ACC112 (cell line): ENCODE results near the gene IGF2BP2.
A peak's percentile ranks its signal among the peaks of the same experiment; 100 is the strongest.
"Not testable (repeated sequence)": the region's sequence is repeated elsewhere in the genome, so short reads cannot be mapped to it uniquely, and the experiment has no call there.

Experiments used
- H2AFZ ChIP-seq: fragments of 200-600 bp; sonication (generic); one replicate; pipeline ENCODE4 v1.6.0; 2017; ENCODE audit warnings: antibody characterized with exemption, low read length; ENCODE audit not compliant: unreplicated experiment
- H3K27ac ChIP-seq: fragments of 200-600 bp; sonication (generic); 2 replicates; pipeline ENCODE4 v1.5.1; 2014; ENCODE audit warnings: low read depth, mild to moderate bottlenecking, antibody characterized with exemption, low read length, moderate library complexity
- H3K27me3 ChIP-seq: fragments of 200-600 bp; sonication (generic); 2 replicates; pipeline ENCODE4 v1.6.1; 2014; ENCODE audit warnings: mild to moderate bottlenecking, antibody characterized with exemption, low read length, moderate library complexity, mixed read lengths; ENCODE audit not compliant: insufficient read depth
- H3K36me3 ChIP-seq: fragments of 200-600 bp; sonication (generic); 2 replicates; pipeline ENCODE4 v1.6.1; 2016; ENCODE audit warnings: mild to moderate bottlenecking, antibody characterized with exemption, low read length, moderate library complexity, mixed read lengths; ENCODE audit not compliant: insufficient read depth
- H3K4me1 ChIP-seq: fragments of 200-600 bp; sonication (generic); one replicate; pipeline ENCODE4 v1.6.1; 2016; ENCODE audit warnings: low read length, mixed read lengths; ENCODE audit not compliant: insufficient read depth, unreplicated experiment, control insufficient read depth
- H3K4me3 ChIP-seq: fragments of 200-600 bp; sonication (generic); 2 replicates; pipeline ENCODE4 v1.5.1; 2014; ENCODE audit warnings: mild to moderate bottlenecking, low read depth, low read length
- H3K79me2 ChIP-seq: fragments of 200-600 bp; sonication (generic); one replicate; pipeline ENCODE4 v1.6.0; 2016; ENCODE audit warnings: low read length; ENCODE audit not compliant: control insufficient read depth, unreplicated experiment, insufficient read depth

Gene IGF2BP2

DNA sequence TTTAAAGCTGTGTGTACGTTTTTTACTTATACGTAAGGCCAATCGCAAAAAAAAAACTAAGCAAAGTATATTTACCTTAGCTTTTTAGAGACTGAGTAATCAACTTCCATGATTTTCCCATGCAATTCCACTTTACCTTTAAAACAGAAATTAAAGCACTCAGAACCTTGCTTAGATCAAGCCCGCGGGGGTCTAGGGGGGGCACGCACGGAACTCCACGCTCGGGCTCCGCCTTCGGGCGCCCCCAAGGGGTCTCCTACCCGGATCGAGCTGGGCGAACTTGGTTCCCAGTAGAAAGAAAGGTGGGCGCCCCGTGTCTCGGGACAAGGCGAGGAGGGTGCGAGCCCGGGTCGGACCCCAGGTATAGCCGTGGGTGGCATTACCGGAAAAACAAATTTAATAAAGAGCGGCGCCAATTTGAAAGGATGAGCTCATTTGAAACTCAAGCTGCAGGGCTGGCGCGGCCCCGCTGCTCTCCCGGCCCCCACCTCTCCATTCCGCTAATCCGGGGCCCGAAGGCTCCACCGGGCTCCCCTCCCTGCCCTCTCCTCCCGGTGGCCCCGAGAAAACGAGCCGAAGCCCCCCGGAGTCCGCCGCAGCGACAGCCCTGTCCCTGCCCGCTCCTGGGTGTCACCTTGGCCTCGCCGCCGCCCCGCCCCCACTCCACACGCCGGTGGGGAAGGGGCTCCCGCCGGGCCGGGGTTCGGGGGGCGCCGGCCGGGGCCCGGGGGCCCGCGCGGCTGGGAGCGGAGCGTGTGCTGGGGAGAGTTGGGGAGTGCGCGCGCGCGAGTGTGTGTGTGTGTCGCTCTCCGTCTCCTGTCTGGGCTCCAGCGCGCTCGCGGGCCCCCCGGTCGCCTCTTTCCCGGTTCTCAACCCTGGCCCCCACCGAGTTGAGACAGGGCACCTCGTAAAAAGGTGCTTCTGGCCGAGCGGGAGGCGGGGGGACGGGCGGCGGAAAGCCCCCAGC is 1.5 kb downstream of the IGF2BP2 start:
- H3K4me3 ChIP-seq, result peak overlapping the region; percentile 96
- peak overlapping the region; percentile 65 for H2AFZ ChIP-seq
- H3K4me1 ChIP-seq, result peaks cover 32% of the 10 kb centered on the region
- H3K27ac ChIP-seq, result peak overlapping the region; percentile 94
- H3K27me3 ChIP-seq, result no peaks in the 10 kb centered on the region
- H3K36me3 ChIP-seq, result peaks cover 5% of the 10 kb centered on the region
- peaks cover 83% of the 10 kb centered on the region for H3K79me2 ChIP-seq

DNA sequence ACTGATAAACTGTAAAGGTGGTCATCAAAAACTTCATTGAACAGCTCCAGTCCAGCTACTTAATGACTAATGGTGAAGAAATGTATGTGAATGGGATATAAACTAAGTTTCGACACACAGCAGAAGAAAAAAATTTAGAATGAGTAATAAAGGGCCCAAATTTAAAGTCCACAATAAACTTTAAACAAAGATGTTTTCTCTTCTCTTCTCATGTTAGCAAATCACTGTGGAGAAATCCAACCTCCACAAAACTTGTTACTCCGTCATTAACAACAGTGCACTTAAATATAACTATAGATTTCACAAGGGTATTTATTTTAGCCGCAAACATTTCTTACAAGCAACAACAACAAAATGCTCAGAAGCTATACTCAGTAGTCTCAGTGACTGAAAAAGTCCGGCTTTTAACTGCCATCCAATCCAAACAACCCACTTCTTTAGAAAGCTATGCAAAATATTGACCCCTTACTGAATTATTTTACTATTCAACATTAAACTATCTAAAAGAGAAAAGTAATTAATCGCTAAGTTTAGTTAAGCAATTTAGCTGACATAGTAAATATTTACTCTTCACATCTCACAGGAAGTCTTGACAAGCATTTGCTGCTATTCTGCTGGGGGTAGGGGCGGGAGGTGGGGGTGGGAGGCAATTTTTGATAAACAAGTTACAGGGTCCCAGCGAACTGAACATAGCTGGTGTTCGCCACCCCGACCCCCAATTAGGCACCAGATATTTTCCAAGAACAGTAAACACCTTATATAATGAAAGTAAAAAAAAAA is 2.4 kb downstream of the IGF2BP2 start:
- Histone ChIP-seq H2AFZ (no peak overlapping the region), H3K4me1 (peaks cover 39% of the 10 kb centered on the region), H3K27me3 (no peaks in the 10 kb centered on the region), H3K36me3 (peaks cover 3% of the 10 kb centered on the region), H3K4me3 (peak overlapping the region; percentile 96), H3K79me2 (peaks cover 92% of the 10 kb centered on the region), H3K27ac (peak overlapping the region; percentile 94)

DNA sequence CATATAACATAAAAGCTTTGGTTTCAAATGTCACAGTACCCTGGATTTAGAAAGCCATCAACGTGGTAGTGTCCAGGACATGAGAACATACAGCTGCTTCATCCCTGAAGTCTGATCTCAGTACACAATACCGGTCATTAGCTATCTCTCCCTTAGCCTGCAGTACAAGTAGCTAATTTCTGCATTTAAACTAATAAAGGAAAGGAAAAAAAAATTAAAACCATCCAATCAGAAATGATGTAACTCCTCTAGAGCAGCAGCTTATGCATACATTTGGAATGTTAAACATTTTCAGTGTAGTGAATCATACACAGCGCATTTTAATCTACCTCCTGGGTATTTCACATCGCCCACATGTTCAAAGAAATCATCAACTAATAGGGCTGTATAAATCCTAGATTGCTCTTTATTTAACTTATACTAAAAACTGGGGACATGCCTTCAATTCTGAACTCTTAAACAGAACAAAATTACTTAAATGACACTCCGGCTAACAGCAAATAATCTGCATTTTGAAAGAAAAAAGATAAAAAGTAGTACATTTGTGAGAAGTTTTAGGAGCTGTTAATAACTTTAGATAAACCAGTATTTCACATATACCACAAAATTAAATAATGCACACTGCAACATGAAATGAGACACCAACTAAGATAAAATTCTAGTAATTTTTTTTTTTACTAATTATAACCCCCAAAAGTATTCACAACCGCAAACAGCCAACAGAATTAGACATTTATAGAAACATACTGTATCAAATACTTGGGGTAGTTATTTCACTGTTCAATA is 3.7 kb downstream of the IGF2BP2 start:
- H3K4me3 ChIP-seq, result peak overlapping the region; percentile 96
- H2AFZ ChIP-seq, result no peak overlapping the region
- no peaks in the 10 kb centered on the region for H3K27me3 ChIP-seq
- no peaks in the 10 kb centered on the region for H3K36me3 ChIP-seq
- H3K4me1 ChIP-seq, result peaks cover 47% of the 10 kb centered on the region
- peaks cover 93% of the 10 kb centered on the region for H3K79me2 ChIP-seq
- peak overlapping the region; percentile 94 for H3K27ac ChIP-seq

DNA sequence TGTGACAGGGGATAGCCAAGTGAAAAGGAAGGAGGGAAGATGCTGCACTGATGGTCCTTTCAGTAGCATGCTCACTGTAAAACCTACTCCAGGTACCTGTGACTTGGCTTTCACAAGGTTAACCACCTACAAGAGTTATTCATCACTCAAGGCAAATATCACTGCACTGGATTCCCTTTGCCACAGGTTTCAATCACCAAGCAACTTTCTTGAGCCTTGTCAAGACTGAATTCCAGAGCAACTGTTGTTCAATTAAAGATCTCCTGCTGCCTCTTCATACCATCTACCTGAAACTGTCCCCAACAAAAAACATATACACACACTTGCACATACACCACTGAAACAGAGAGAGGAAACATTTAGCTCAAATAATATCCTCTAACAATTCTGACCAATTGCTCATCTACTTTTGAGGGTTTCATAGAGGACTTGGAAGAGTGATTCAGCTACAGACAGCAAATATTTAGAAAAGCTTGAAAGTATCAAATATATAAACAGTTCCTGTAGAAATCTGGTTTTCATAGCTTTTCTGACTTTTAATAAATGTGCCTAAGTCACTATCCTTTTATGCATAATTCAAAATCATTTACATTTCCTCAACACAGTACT is 6.5 kb downstream of the IGF2BP2 start:
- H3K79me2 ChIP-seq, result peaks cover 99% of the 10 kb centered on the region
- H3K27ac ChIP-seq, result no peak overlapping the region
- H3K4me3 ChIP-seq, result peak overlapping the region; percentile 96
- no peak overlapping the region for H2AFZ ChIP-seq
- no peaks in the 10 kb centered on the region for H3K27me3 ChIP-seq
- H3K4me1 ChIP-seq, result peaks cover 73% of the 10 kb centered on the region
- H3K36me3 ChIP-seq, result no peaks in the 10 kb centered on the region

DNA sequence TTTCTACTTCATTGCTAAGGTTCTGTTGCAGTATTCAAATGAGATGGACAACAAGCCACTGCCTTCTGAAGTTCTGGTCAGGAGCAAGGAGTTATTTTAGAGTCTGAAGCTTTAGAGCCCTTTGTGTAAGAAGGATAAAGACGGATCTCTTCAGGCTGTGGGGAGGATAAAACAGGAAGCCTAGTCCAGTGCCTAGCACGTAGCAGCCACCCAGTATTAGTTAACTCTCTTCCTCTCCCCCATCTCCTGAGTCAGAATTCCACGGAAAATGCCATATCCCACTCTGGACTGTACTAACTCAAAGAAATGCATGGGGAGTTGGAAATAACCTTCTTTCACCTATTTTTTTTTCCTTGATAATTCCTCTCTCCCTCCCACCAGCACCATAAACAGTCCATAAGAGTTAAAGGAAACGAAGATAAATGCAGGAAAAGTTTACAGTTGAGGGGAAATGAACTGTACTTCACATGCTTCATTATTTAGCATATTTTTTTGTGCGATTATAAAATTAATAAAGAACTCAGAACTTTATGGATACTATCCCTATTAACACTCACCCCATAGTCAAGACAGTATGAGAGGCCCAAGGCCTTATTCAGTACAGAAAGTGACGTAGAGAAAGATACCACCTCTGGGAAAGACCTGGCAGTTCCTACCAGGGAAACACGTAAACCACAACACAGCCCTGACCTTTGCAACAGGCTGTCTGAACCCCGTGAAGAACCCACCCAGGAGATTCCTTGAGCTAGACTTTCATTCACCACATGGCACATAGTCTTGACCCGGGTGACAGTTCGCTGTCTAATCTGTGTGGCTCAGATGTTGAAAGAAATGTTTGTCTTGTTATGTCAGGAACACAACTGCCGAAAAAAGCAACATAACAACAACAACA is 9.2 kb downstream of the IGF2BP2 start:
- Histone ChIP-seq H3K4me1 (peaks cover 90% of the 10 kb centered on the region), H2AFZ (no peak overlapping the region), H3K4me3 (no peak overlapping the region), H3K36me3 (no peaks in the 10 kb centered on the region; the same call in 1 of the 2 replicates), H3K27ac (no peak overlapping the region), H3K27me3 (no peaks in the 10 kb centered on the region), H3K79me2 (peaks cover 97% of the 10 kb centered on the region)

DNA sequence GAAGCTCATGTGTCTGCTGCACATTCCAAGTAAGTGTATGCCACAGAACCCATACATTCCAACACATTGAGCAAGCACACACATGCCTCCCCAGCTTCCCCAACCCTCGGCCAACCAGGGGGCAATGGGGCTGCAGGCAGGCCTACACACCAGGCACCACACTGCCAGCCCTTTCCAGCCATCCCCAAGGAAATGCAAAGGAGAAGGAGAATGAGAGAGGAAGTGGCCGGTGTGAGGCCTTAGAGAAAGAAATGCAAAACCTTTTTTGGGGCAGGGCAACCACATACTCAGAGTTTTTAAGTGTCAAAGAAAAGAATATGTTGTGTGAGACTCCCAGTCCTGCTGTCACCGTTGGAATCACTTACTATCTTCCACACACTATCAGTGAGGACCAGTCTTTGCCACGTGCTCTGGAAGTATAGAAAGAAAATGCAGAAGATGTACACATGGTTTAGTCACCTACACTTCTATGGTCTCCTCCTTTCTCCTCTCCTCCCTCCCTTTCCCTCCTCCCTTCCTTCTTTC is 11.1 kb downstream of the IGF2BP2 start:
- Histone ChIP-seq H3K79me2 (peaks cover 96% of the 10 kb centered on the region), H3K27ac (peak overlapping the region; percentile 40), H3K4me3 (0 out of 2 replicates have a peak overlapping the region, but pooled peaks have one; percentile 16), H3K27me3 (no peaks in the 10 kb centered on the region), H3K4me1 (peaks cover 71% of the 10 kb centered on the region), H3K36me3 (no peaks in the 10 kb centered on the region; the same call in 1 of the 2 replicates), H2AFZ (no peak overlapping the region)

DNA sequence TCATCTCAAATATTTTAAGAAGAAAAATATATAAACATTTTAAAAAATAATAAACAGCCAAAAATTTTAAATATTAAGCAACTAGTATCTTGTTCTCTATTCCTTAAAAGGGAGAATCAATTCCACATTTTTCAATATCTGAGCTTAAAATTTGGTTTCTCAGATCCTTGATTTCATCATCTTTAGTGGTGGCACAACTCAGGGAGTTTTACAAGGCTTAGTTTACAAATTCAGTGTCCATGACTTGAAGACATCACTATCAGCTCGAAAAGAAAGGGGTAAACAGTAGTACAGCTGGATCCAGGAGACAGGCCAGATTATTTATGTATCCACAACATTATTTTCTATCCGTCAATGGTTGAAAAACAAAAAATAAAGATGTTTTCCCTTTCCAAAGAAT is 11.6 kb downstream of the IGF2BP2 start:
- H3K4me3 ChIP-seq, result no peak overlapping the region
- peak overlapping the region; percentile 32 for H3K27ac ChIP-seq
- peaks cover 94% of the 10 kb centered on the region for H3K79me2 ChIP-seq

DNA sequence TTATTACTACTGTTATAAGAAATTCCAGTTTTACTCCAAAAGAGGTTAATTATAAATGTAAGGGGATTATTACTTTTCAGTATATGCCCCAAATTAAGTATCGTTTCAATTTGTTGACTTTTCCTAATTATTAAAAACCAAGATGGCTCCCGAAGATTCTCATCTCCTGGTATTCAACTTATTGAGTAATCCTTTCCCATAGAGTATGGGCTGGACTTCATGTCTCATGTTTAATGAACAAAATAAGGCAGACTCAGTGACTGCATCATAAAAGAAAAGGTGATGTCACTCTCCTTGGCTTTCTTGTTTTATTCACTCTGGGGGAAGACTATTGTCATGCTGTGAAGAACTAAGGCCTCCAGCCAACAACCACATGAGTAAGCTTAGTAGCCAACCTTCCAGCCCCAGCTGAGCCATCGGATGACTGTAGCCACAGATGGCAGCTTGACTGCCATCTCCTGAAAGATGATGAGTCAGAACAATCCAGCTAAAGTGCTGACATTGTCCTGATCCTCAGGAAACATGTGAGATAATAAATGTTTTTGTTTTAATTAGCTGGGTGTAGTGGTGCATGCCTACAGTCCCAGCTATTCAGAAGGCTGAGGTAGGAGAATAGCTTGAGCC is 17.3 kb downstream of the IGF2BP2 start:
- Histone ChIP-seq H3K4me3 (no peak overlapping the region), H3K4me1 (peaks cover 18% of the 10 kb centered on the region), H3K36me3 (peaks cover 5% of the 10 kb centered on the region; the same call in 1 of the 2 replicates), H2AFZ (no peak overlapping the region), H3K79me2 (peaks cover 85% of the 10 kb centered on the region), H3K27ac (peak overlapping the region; percentile 68), H3K27me3 (no peaks in the 10 kb centered on the region)

More for the DNA sequence above, 11.6 kb downstream of the IGF2BP2 start:
- Histone ChIP-seq H3K27me3 (no peaks in the 10 kb centered on the region), H3K36me3 (no peaks in the 10 kb centered on the region; the same call in 1 of the 2 replicates), H2AFZ (no peak overlapping the region), H3K4me1 (peaks cover 66% of the 10 kb centered on the region)

DNA sequence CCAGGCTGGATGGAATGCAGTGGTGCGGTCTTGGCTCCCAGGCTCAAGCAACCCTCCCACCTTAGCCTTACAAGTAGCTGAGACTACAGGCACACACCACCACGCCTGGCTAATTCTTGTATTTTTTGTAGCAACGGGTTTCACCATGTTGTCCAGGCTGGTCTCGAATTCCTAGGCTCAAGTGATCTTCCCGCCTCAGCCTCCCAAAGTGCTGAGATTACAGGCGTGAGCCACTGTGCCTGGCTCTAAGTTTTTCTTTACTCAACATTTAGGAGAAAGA is 26.1 kb downstream of the IGF2BP2 start:
- Histone ChIP-seq H3K27ac (peak overlapping the region; percentile 31; the same call in 1 of the 2 replicates), H3K79me2 (peaks cover 88% of the 10 kb centered on the region), H3K4me1 (peaks cover 39% of the 10 kb centered on the region)
- not testable (repeated sequence) for H3K36me3 ChIP-seq, H3K4me3 ChIP-seq, H2AFZ ChIP-seq, H3K27me3 ChIP-seq
